GM21737 (cell line): Measurements from ENCODE around the gene KRT73.

Experiments used
- ATAC-seq: cut with Tn5 transposase; IDR thresholded peaks from one replicate; pipeline ENCODE4 v1.9.1; 2021; ENCODE audit warnings: mild to moderate bottlenecking, moderate library complexity; ENCODE audit not compliant: unreplicated experiment

The KRT73 gene

DNA sequence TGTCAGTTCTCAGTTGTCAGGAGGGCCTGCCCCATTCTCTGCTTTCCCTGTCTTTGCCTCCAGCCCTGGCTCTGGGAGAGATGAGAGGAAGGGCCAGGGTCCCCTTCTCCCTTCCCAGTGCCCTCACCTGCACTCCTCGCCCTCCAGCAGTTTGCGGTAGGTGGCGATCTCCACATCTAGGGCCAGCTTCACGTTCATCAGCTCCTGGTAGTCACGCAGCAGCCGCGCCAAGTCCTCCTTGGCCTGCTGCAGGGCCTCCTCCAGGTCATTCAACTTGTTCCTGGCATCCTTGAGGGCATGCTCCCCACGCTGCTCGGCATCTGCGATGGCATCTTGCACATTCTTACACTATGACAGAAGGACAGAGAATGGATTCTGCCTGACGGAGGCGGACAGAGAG, 28.3 kb upstream of the KRT73 start:
- no peak for ATAC-seq

DNA sequence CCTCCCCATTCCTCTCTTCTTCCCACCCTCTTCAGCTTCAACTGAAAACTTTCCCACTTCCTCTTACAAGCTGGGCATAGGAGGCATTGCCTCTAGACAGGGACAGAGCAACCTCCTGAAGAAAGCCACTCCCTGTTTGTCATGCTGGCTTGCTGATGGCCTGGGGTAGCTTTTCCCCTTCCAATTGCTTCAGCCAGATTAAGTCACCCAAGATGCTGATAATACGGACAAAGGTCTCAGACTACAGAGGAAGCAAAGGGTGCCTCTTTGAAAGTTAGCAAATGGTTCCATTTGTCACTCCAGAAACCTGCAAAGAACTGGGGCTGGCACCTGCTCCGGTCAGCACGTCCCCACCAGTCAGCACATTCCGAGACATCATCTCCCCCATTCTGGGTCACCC, 27.6 kb upstream of the KRT73 start:
- no peak for ATAC-seq

DNA sequence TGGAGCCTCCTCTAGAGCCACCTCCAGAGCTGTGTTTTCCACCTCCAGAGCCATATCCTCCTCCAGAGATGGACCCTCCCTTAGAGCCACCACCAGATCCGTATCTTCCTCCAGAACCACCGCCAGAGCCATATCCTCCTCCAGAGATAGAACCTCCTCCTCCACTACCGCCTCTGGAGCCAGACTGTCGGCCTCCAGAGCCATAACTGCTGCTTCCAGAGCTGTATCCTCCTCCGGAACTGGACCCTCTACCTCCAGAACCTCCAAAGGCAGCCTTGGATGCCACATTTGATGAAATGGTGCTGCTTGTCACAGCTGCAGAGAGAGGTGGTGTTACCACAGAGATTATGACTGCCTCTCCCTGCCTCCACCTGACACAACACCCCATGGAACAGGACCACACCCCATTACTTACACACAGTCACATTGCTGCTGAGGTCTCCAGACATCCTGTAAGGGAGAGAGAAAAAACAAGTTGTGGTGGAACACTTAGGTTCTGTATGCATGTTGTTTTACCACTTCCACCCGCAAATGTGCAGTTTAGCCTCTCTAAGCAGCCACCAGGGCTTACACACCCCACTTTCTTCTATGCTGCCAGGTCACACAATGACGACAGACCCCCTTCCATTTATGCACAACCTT, 26.9 kb upstream of the KRT73 start:
- no peak for ATAC-seq

DNA sequence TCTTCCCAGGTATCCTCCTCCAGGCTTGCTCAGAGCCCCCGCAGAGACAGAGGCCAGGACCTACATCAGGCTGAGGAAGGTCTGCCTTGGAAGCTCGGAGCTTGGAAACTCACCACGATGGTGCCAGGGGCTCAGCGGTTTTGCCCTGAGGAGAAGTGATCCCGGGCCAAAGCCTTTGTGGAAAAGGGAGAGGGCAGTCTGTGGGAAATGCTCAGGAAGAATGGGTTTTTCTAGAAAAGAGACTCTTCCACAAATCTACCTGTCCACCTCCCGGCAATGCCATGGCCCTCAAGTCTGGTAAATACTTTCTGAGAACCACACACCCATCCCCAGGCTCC, 25.7 kb upstream of the KRT73 start:
- no peak for ATAC-seq

DNA sequence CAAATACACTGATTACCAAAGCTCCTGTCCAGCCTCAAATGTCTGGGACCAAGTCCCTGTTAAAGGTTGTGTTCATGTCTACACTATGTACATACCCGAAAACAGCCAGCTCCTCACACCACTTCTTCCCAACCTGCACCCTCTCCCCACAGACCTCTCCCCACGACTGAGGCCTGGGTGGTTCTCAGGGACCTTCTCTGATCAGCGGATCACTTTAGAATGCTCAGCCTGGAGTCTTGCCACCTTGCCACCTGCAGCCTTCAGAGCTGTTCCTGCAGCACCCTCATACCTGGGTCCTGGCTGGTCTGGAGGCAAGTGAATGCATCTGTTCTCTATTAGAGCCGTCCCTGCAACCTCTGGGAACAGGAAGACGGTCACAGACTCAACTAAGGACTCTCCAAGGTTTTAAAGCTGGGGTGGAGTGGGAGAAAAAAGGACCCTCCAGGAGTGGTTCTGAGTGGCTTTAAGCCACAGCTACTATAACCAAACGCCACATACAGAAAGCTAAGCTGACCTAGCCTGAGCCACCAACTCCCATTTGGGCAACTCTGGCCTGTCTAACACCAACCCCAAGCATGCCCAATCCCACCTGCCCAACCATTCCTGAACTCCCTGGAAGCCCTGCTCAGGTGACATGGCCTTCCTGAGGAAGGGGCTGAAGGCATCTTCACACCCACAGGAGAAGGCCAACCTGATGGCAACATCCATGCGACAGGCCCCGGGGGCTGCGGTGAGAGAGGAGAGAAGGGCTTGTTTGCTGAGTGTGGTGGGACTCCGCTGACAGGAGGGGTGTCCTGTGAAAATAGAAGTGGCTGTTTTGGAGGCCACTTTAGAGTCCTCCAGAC, 25.1 kb upstream of the KRT73 start:
- ATAC-seq, result no peak

DNA sequence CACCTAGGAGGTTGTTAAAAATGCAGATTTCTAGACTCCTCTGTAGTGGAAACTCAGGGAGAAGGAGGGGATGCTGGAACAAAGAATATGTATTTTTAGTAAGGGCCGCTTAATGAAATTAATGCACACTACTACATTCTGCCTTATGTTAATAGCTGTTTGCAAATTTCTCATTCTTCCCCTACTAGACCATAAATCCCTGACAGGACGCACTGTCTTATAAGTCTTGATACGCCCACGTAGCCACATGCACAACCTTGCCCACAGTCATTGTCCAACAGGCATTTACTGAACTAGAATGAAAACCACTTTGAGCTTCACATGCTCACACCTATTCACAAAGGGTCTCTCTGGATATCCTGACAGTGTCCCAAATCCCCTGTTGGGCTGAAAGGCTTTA, 23.1 kb upstream of the KRT73 start:
- no peak for ATAC-seq

DNA sequence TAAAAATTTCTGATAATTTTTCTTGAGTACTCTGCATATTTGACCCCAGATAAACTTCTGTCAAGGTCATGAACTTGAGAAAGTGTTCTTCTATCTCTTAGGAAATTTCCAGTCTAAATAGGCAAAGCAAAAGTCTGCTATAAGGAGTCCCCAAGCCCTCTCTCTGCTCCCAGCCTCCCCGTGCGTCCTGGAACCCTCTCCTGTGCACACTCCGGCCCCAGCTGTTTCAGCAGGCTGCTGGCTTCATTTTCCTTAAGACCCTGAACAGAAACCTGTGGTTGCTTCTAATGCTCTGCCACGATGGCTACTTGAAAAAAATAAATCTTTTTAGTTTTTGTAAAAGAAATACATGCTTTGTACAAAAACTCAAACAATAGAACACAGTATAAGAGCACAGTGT, 18.9 kb upstream of the KRT73 start:
- no peak for ATAC-seq

DNA sequence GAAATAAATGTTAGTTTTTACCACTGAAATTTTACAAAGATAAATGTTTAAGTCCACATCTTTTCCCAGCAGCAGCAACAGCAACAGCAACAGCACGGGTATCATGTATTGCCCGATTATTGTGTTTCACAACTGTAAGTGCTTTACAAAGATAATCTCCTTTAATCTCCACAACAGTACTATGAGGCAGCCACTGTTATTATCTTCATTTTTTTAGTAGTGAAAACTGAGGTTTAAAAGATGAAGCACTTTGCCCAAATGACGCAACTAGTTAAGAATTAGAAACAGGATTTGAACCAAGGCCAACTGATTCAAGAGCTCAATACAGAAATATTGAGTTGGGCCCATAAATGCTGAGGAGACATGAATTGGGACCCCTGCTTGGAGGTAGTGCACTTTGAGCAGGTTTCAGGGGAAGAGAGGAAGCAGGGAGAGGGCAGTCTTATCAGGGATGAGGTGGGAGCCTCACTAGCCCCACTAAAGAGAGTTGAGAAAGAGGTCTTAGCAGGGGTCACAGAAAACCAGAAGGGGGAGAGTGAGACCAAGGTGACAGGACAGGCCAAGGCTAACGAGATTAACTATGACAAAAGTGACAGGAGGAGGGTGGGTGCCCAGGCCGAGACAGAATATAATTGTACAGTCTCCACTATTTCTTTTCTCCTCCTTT, 18.4 kb upstream of the KRT73 start:
- no peak for ATAC-seq

DNA sequence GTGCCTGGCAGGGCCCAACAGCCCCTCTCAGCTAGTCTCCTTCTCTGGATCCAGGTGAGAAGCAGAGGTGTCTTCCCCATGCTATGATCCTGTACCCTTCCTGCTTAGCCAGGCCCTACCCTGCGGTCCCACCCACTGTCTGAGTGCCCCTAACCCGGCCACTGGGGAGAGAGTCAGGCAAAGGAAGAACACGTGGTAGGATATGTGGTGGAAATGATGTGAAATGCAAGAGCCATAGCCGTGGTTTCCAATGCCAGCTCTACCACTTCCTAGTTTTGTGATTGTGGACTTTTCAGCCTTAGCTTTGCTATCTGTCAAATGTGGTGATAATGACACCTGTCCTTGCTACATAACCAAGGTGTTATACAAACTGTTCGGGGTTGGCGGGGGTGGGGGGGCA, 17.8 kb upstream of the KRT73 start:
- no peak for ATAC-seq

DNA sequence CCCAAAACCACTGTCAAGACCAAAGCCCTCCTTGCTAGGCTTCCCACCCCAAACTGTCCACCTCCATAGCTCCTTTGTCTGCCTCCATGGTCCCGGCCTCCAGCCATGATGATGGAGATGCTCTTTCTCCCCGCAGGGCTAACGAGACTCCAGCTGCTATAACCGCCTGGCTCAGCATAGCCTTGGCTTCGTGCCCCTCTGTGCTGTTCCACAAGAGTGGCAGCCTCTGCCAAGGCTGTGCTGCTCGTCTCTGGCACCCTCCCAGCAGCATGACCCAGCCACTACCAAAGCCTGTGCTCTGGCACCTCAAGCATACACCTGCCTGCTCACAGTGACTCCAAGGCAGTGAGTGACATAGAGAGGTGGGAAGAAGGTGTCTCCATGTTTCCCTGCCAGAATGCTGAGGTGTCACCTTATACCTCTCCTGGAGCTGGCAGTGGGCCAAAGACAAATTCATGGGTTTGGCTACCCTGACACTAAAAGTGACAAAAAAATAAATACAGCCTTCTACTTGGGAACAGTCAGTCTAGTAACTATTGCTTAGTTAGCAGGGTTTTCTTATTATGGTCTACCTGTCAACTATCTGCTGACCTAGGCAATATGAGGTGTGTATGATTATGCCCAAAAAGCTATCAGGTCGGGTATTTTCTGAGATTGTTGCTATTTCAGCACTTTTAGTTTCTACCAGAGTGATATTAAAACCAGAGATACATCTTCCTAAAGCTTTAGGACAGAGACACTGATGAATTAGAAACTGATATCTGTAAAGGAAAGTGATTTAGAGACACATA, 16.1 kb upstream of the KRT73 start:
- no peak for ATAC-seq

DNA sequence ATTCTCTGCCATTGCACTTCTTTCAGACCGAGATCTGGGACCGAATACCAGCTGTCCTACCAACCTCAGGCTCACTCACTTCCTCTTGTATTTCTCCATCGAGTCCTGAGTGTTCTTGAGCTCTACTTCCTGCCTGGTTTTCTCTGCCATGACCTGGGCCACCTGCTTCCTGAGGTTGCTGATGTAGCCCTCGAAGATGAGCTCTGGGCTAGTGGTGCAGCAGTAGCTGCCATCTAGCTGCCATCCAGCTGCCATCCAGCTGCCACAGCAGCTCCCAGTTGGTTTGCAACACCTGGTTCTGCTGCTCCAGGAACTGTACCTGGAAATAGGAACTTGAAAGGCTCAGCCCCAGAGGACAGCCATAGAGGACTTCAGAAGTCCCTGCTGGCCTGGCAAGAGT, 15.0 kb upstream of the KRT73 start:
- ATAC-seq, result no peak

DNA sequence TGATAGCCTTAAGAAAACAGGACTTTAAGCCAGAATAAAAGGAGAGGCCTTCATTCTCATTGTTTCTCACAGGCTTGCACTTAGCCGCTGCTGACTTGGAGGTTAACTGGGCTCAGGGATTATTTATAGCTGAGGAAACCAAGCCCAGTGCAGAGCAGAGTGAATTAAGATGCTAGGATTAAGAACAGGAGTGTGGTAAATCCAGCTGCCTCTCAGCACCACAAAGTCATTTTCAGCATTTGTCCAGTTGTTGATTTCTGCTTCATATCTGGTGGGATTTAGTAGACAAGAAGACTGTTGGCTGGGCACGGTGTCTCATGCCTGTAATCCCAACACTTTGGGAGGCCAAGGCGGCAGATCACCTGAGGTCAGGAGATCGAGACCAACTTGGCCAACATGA, 14.3 kb upstream of the KRT73 start:
- ATAC-seq, result no peak

DNA sequence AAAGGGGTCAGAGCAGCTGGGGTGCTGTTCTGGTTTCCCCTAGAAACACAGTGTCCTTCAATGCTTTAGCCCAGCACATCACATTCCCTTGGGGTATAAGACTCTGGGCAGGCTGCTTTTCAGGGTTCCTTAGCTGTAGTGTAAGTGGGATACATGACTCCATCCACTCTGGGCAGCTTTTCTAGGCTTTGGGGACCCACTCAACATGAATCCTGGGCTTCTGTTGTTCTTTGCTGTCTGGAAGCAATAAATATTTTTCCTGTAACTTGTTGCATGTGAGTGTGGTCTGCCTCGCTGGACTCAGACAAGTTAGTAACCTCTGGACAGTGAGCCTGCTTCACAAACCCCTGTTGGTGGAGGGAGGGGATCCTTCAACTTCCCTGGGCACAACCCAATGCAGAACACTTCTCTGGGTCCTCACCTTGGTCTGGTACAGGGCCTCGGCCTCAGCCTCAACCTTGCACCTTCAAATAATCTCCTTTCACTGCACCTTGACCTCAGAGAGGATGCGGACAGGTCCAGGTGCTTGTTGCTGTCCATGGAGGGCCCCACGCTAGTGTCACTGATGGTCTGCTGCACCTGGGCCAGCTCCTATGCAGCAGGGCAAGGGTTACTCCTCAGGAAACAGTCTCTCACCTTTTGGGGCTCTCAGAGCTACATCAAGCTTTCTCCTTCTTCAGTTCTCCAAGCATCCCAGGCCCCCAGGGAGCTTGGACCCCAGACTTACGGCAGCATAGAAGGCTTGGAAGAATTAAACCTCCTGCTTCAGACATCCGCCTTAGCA, 13.5 kb upstream of the KRT73 start:
- no peak for ATAC-seq

DNA sequence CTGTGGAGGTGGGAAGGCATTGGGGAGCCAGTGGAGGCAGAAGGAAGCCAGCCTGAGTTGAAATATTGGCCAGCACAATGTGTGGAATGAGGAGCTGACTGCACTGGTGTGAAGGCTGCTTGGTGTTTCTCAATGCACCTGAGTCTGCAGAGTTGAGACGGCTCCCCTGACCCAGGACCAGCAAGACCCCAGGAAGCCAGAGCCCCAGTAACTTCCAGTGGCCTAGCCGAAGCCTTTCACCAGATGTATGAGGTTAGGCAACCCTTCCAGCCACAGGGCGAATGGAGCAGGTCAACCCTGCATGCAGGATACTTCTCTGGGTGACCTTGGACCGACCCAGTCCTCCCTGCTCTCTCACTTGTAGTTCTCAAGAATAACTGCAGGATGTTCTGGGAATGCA, 12.9 kb upstream of the KRT73 start:
- no peak for ATAC-seq

DNA sequence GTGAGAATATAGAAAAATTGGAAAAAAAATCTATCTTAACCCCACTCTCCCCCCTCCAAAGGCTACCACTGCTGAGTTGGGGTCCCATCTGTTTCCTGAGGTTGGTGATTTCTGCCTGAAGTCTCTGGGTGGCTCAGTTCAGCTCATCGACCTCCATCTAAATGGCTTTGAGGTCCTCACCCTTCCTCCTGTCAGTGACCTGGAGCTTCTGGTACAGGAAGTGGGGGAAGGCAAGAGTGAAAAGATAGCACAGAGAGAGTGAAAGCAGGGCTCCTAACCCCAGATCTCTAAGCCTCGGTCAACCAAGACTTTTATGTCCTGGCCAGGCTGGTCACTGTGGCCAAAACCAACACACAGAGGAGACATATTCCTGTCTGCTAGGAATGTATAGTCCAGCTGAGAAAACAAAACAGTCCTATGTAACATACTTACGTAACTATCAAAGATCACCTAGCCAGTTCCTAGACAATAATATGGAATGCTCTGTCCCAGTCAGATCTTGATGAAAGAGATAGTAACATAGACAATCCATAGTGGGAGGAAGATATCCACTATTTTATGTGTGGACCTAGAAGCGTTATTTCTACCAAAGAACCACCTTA, 12.3 kb upstream of the KRT73 start:
- no peak for ATAC-seq

DNA sequence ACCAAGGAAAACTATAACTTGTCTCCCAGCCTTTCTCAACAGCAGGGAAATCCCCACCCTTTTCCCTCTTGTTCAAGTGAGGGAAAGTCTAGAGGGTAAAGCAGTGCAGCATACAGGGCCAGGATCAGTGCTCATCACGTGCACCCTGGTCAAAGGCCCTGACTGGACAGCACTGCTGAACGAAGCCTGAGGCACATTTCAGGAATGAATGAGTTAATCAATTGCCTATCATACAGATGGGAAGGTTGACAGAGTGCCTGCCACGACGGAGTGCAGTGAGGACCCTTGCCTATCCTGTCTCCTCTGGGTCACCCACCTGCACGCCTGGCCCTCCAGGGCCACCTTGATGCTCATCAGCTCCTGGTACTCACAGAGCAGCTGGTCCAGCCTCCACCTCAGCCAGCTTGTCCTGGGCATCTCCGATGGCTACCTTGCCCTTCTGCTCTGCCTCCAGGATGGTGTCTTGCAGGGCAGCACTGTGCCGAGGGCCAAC, 11.7 kb upstream of the KRT73 start:
- ATAC-seq, result no peak

DNA sequence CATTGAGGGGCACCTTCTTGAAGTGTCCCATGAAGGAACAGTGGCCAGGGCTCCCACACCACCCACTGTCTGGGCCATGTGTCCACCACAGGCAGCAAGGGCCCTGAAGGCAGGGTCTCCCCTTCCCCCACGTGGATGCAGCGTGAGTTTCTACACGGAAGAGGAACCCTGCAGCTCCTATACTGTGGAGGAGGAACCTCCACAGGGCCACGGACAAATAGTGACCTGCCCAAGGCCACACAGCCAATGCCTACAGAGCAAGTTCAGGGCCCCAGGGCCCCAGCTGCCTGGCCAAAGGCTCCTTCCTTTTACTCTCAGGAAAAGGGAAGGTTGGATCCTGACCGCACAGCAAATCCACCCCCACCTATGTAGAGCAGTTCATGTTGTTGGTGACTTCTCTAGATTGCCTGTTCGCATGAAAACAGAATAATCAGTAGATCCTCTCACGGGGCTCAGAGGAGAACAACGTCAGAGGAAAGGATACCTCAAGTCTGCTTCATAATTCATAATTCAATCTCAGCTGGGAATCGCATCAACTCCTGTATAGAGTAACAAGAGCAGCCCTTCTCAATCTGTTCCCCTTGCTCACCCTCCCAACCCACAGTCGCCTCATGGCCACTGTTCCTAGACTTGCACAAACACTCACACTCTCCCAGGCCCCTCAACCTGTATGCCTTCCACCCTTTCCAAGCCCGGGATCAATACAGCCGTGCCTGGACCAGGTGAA, 11.1 kb upstream of the KRT73 start:
- ATAC-seq, result no peak

DNA sequence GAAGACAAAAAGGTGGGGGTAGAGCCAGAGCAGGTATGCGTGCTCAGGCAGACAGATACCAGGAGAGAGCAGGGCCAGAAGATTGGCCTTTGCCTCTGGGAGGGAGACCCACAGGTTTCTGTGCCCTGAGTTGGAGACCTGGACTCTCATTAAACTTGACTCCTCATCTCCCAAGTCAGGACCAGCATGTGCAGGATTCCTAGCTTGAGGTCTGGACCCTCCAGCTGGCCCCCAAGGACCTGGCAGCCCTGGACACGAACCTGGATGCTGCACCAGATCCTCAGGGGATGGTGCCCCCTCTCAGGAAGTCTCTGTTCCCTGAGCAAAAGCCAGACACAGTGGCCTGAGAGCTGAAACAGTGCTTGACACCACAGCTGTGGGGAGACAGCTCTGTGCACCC, 10.5 kb upstream of the KRT73 start:
- no peak for ATAC-seq

DNA sequence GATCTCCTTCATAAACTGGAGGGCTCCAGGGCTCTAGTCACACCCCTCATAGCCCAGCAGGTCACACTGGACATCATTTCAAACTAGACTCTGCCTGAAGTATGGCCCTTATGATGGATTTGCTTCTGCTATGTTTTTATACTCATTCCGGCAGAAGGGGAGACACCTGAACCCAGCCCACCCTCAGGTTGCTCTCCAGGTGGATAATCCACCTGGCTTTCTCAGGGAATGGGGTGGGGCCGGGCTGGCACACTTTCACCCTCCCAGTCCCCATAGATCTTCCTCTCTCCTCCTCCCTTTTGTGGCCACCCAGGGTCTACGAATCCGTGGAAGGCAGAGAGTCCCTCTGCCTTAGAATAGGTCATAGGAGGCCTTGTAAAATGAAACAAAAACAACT, 9.8 kb upstream of the KRT73 start:
- no peak for ATAC-seq
